OCI-LY1 (cell line): Measurements from ENCODE around the gene ENTPD8.
"Not testable (repeated sequence)": the region's sequence is repeated elsewhere in the genome, so short reads cannot be mapped to it uniquely, and the experiment has no call there.

ENCODE experiments used
- EZH2 ChIP-seq: fragments of 200-600 bp; sonication (generic), shearing (Covaris generic); IDR thresholded peaks from 2 replicates; pipeline ENCODE4 v1.8.0; 2017; ENCODE audit warnings: borderline replicate concordance, mixed run types, mild to moderate bottlenecking, antibody characterized with exemption, low read length, moderate library complexity, mixed read lengths
- TF ChIP-seq, protein P1 (sequence below): fragments of 200-600 bp; sonication (generic), shearing (Covaris generic); IDR thresholded peaks from 2 replicates; pipeline ENCODE4 v1.5.1; 2017; ENCODE audit warnings: mild to moderate bottlenecking, antibody characterized with exemption, low read length, moderate library complexity, mixed read lengths

DNA sequence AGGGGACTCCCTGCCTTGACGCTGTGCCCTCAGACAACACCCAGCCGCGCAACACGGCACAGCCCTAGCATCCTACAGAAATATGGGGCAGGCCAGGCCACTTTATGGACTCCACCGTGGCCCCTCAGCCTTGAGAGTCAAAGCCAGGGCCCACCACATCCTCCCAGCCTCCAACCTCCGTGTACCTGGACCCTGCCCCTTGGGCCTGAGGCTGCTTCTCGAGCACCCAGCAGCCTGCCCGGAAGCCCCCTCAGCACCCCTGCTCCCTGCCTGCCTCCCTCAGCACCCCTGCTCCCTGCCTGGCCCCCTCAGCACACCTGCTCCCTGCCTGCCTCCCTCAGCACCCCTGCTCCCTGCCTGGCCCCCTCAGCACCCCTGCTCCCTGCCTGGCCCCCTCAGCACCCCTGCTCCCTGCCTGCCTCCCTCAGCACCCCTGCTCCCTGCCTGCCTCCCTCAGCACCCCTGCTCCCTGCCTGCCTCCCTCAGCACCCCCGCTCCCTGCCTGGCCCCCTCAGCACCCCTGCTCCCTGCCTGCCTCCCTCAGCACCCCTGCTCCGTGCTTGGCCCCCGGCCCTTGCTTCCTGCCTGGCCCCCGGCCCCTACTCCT lies 54.5 kb downstream of the ENTPD8 start:
- TF ChIP-seq EZH2, result not testable (repeated sequence)
- TF ChIP-seq, protein P1, sequence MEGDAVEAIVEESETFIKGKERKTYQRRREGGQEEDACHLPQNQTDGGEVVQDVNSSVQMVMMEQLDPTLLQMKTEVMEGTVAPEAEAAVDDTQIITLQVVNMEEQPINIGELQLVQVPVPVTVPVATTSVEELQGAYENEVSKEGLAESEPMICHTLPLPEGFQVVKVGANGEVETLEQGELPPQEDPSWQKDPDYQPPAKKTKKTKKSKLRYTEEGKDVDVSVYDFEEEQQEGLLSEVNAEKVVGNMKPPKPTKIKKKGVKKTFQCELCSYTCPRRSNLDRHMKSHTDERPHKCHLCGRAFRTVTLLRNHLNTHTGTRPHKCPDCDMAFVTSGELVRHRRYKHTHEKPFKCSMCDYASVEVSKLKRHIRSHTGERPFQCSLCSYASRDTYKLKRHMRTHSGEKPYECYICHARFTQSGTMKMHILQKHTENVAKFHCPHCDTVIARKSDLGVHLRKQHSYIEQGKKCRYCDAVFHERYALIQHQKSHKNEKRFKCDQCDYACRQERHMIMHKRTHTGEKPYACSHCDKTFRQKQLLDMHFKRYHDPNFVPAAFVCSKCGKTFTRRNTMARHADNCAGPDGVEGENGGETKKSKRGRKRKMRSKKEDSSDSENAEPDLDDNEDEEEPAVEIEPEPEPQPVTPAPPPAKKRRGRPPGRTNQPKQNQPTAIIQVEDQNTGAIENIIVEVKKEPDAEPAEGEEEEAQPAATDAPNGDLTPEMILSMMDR, result not testable (repeated sequence)
